ENCODE measurements around the gene ARNT2.
"Not testable (repeated sequence)": the region's sequence is repeated elsewhere in the genome, so short reads cannot be mapped to it uniquely, and the experiment has no call there.

DNA sequence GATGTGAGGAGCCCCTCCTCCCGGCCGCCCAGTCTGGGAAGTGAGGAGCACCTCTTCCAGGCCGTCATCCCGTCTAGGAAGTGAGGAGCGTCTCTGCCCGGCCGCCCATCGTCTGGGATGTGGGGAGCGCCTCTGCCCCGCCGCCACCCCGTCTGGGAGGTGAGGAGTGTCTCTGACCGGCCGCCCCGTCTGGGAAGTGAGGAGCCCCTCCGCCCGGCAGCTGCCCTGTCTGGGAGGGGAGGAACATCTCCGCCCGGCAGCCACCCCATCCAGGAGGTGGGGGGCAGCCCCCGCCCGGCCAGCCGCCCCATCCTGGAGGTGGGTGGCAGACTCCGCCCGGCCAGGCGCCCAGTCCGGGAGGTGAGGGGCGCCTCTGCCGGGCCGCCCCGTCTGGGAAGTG lies 243.2 kb downstream of the ARNT2 start:
- TF ChIP-seq POLR2AphosphoS5 (IDR thresholded peaks at IDR 0.05; ENCODE audit: low read depth, low read length); CTCF (IDR thresholded peaks at IDR 0.05): not testable (repeated sequence)
